GM12875 (cell line): ENCODE data around the gene HECW1.

Source experiments
- H3K4me3 ChIP-seq: one replicate; pipeline ENCODE4 v1.5.1; 2011; ENCODE audit warnings: low read depth, low read length, control low read depth
- TF ChIP-seq, protein P1 (sequence below): IDR thresholded peaks from 2 replicates; pipeline ENCODE4 v1.5.1; 2011; ENCODE audit warnings: low read depth, mild to moderate bottlenecking, control low read depth, inconsistent platforms, low read length, moderate library complexity, borderline replicate concordance; ENCODE audit not compliant: insufficient read depth

The HECW1 gene

DNA sequence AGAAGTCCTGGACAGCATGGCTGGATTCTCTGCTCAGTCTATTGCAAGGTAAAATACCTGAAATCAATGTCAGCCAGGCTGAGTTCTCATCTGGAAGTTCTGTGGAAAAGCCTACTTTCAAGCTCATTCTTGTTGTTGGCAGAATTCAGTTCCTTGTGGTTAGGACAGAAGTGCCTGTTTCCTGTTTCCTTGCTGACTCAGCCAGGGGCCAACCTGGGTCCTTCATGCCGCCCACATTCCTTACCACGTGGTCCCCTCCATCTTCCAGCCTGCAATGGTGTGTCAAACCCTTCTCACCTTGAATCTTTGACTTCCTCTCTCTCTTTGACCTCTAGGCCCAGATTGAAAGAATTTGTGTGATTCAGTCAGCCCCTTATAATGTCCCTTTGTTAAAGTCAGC, 273.4 kb downstream of the HECW1 start:
- TF ChIP-seq, protein P1, sequence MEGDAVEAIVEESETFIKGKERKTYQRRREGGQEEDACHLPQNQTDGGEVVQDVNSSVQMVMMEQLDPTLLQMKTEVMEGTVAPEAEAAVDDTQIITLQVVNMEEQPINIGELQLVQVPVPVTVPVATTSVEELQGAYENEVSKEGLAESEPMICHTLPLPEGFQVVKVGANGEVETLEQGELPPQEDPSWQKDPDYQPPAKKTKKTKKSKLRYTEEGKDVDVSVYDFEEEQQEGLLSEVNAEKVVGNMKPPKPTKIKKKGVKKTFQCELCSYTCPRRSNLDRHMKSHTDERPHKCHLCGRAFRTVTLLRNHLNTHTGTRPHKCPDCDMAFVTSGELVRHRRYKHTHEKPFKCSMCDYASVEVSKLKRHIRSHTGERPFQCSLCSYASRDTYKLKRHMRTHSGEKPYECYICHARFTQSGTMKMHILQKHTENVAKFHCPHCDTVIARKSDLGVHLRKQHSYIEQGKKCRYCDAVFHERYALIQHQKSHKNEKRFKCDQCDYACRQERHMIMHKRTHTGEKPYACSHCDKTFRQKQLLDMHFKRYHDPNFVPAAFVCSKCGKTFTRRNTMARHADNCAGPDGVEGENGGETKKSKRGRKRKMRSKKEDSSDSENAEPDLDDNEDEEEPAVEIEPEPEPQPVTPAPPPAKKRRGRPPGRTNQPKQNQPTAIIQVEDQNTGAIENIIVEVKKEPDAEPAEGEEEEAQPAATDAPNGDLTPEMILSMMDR, result no peak
- no peak overlapping the region for H3K4me3 ChIP-seq

DNA sequence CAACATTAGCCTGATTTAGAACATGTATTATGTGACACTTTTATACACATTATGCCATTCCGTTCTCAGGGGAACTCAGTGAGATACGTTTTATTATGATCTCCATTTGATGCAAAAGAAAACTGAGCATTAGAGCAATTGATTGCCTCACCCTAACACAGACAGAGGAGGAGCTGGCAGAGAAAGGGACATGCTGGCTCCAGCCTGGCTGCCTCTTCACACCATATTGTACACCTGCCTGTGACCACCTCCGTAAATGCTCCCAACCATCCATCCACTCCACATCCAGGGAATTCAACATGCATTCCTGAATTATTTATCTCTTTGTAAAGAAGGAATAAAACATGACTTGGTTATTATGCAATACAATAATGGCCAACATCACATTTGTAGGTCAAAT, 275.5 kb downstream of the HECW1 start:
- H3K4me3 ChIP-seq, result no peak overlapping the region
- TF ChIP-seq, protein P1, result no peak

DNA sequence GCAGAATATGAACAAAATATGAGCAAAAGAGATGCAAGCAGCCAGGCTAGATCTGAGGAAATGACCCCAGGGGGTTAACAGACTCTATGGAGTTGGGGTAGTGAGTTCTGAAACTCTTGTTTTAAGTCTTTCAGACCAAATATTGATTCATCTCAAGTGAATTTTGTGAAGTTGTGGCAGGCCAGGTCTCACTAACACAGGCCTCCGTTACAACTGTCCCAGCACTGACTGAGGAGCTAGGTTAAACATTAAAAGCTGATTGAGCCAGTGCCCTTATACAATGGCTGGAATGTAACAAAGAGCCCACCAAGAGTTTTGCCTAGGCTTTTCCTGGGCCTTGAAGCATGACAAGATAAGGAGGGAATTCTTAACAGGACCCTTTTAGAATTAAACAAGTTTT, 278.1 kb downstream of the HECW1 start:
- TF ChIP-seq, protein P1, result no peak
- H3K4me3 ChIP-seq, result no peak overlapping the region

DNA sequence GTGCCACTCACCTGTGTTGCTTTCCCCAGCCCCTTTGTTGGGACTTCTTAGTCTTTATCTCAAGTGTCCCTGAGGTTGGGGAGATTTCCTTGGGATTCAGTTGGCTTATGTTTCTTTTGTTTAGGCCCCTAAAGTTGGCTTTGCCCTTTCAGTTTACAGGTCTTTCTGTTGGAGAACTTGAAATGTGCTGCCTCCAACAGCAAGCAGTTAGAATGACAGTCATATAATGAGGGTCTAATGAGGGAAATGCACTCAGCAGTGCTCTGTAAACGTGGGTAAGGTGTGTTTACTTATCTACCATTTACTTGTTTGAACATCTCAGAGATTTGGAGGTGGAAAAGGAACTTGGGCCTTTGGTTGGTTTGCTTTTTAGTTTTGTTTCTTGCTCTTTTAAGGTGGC, 279.1 kb downstream of the HECW1 start:
- TF ChIP-seq, protein P1, result no peak

DNA sequence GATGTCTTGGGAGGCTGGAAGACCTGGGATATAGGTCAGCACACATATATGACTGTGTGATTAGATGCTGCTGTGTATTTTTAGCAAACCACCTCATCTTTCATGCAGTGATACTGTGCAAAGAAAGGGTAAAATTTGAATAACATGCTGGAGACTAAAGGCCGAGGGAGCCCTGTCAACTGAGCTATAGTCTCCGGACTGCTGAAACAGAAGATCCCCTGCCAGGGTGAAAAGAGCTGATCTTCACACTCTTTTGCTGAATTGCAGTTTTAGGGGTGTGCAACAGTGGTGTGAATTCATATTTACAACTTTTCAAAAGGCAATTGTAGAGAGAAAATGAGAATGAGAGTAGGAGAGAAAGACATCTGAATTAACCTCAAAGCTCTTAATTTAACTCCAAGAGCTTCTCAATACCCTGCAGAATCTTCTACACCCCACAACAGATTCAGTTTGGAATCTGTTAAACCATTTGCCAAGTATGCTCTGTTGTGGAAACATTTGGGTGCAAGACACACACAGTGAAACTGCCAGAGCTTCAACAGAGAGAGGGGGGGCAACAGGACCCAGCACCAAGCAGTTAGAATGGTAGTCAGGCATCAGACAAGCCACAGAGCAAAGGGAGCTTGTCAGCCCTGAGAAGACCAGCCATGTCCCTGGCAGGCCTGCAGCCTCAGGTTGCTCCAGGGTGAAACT, 280.3 kb downstream of the HECW1 start:
- no peak overlapping the region for H3K4me3 ChIP-seq
- TF ChIP-seq, protein P1, result no peak

More for the DNA sequence above, 279.1 kb downstream of the HECW1 start:
- no peak overlapping the region for H3K4me3 ChIP-seq

DNA sequence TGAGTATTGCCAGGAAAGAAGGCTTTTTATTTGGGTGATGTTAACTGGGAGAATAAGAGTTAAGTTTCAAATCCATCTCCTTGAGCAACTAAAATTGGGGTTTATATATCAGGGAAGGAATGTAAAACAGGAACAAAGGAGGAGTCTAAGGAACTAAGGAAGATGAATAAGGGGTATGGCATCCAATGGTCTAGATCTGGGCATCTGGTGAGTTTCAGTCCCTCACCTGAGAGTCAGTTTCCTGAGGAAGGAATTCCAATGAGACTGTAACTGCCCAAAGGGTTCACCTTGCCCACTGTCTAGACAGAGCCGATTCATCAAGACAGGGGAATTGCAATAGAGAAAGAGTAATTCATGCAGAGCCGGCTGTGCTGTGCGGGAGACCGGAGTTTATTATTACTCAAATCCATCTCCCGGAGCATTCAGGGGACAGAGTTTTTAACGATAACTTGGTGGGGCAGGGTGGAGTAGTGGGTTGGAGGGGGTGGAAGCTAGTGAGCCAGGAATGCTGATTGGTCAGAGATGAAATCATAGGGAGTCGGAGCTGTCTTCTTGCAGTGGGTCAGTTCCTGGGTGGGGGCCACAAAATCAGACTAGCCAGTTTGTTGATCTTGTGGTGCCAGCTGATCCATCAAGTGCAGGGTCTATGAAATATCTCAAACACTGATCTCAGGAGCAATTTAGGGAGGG, 282.1 kb downstream of the HECW1 start:
- no peak overlapping the region for H3K4me3 ChIP-seq
- TF ChIP-seq, protein P1, result no peak

DNA sequence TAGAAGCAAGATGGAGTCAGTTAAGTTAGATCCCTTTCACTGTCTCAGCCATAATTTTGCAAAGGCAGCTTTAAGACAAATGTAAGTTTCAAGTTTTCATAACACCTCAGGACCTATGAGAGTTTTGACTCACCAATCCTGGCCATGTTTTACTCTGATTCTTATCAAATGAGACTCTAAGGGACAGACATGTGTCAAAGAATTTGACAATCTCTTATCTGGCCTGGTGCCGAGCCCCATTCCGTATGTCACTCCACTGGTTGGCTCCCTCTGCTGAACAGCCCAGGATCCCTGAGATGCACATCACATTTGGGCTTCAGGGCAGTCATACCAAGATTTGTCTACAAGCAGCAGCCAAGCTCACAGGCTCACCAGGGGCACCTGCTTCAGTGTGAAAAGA, 282.9 kb downstream of the HECW1 start:
- no peak overlapping the region for H3K4me3 ChIP-seq
- TF ChIP-seq, protein P1, result no peak
